D341Med (cell line): Measurements from ENCODE around the gene COPE.
"Not testable (repeated sequence)": the region's sequence is repeated elsewhere in the genome, so short reads cannot be mapped to it uniquely, and the experiment has no call there.

Experiments used
- DNase-seq: peaks from one replicate; pipeline ENCODE4 v3.0.0; 2012; ENCODE audit warnings: low spot score

COPE gene

DNA sequence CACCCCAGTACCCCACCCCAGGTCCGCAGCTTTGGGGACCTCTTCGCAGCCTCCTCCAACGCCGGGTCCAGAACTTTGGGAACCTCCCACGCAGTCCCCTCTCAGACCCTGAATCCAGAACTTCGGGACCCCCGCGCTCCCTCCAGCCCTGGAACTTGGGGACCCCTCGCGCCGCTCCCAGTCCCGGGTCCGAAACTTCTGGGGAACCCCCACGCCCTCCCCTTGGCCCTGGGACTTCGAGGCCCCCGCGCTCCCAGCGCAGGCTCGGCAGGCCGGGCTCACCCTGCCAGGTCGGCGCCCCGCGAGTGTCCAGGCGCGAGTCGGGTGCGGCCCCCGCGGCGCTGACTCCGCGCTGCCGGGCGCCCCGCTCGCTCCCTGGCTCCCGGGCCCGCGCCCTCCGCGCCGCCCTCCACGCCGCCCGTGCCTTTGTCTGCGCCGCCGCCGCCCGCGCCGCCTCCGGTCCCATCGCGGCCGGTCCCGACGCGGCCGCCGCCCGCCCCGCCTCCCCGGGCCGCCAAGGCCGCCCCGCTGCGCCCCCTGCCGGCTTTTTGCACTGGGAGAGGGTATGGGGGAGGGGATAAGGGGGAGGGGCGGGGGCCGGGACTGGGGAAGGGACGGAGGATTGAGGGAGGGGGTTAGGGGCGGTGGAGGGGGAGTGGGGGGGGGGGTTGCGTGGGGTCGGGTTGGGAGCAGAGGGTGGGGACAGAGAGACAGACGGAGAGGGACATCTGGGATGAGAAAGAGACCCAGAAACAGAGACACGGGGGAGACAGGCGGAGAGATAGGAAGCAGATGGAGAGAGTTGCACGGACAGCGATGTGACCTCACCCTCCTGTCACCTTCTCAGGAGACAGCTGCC lies 21.8 kb upstream of the COPE start, which contains the start of gene HOMER3:
TSS of gene HOMER3 (minus strand) at position 449 of the 859 bp plus-strand sequence. CDS start 2,235 bp downstream, outside the sequence.
- DNase-seq: peak; percentile 96

DNA sequence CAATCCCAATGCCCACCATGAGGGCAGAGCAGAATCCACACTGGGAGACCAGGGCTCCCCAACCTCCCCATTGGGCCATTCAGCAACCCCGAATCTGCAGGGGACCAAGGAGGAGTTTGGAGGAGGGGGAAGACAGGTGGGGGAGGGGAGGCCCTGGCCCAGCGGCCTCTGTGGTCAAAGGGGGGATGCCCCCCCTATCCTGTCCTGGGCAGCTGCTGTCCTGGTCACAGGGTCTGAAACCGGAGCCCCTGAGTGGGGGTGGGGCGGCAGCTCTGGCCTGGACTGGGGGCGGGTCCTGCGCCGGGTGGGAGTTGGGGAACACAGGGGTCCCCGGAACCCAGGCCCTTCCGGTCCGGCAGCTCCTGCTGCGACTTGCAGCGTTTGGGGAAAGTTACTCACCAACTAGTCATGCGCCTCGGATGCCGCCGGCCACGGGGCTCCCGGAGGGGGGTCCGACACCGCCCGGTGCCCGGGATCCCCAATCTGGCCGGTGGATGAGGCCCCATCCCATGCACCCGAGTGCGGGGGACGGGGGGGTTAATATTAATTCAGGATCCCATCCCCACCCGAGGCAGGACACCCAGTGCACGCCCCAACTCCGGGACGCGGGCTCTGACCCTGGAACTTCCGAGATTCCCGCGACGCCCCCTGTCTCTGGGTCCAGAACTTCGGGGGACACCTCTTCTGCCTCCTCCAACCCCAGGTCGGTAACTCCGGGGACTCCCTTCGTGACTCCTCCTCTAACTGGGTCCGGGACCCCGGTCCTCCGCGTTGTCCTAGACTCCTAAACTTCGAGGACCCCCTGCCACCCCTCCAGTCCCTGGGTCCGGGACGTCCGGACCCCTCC lies 21.0 kb upstream of the COPE start:
- no peak for DNase-seq

DNA sequence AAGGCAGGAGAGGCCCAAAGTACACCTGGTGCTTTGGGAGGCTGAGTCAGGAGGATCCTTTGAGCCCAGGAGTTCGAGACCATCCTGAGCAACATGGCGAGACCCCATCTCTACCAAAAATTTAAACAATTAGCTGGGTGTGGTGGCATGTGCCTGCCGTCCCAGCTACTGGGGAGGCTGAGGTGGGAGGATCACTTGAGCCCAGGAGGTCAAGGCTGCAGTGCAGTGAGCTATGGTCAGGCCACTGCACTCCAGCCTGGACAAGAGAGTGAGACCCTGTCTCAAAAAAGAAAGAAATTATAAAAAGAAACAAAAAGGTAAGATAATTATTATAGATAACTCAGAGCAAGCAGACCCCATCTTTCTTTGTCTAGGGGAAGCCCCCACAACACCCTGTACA lies 20.0 kb upstream of the COPE start:
- DNase-seq: no peak

DNA sequence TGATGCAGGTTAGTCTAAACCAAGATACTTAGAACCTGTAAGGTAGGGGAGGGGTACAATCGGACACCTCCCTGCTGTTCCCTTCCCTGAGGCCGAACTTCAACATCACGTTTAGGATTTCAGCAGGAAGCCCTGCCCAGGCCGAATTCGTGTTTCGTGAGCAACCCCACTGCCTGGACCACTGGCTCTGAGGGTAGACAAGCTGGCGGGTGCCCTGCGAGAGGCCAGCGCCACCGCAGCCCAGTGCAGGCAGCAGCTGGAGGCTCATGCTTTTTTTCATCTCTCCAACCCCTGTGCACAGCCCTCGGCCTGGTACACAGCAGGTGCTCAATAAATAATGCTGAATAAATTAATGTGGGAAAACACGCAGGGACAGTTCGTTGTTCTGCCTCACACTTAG lies 14.1 kb upstream of the COPE start:
- DNase-seq: no peak

DNA sequence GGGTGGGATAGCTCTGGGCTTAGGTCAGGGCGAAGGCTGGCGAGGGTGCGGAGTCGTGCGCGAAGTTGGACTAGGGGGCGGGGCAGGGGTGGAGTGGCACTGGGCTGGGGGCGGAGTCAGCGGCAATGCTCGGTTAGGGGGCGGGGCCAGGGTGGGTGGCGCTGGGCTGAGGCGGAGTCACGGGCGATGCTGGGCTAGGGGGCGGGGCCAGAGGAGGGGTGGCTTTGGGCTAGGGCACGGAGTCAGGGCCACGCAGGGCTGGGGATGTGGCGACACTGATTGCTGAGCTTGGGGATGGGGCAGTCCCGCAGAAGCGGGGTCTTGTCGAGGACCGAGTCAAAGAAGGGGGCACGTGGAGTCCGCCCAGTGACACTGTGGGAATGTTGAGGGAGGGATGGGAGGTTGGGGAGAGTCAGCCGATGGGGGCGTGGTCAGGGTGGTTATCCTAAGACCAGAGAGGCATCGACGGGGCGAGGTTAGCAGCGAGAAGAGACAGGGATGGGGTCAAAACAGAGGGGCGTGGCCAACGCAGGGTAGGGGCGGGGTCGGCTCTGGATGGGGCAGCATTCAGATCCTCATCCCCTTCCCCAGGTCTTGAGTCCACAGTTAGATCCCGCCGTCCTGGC lies 13.1 kb upstream of the COPE start:
- peak; percentile 82 for DNase-seq

DNA sequence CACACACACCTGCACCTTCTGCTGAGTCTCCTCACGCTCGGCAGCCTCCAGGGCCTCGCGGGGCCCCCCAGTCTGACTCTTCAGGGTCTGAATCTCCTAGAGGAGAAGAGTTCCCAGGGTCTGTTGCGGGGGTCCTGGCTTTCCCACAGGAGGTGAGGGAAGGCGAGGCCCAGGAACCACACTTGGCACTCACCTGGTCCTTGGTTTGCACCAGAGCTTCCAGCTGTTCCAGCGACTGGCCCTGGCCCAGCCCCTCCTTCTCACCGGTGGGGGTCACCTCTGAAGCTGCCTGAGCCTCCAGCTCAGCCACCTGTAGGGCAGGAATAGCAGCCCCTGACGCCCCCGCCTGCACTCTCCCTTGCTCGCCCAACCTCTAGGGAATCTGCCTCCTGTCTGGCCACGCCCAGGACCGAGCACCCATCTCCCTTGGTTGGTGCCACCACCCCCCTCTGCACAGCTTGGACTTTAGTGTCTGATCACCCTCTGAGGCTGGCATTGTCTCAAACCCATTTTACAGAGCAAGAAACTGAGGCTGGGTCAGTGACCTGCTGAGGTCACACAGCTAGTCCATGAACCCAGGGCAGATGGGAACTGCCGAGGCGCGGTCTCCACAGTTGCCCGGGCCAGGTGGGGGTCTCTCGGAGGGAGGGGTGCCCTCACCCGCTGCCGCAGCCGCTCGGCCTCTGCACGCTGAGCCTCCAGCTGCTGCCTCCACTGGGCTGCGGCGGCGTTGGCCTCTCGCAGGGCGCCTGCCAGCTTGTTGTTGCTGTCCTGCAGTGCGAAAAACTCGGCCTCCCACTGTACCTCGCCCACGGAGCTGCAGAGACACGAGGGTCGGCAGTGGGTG lies 12.4 kb upstream of the COPE start:
- no peak for DNase-seq

DNA sequence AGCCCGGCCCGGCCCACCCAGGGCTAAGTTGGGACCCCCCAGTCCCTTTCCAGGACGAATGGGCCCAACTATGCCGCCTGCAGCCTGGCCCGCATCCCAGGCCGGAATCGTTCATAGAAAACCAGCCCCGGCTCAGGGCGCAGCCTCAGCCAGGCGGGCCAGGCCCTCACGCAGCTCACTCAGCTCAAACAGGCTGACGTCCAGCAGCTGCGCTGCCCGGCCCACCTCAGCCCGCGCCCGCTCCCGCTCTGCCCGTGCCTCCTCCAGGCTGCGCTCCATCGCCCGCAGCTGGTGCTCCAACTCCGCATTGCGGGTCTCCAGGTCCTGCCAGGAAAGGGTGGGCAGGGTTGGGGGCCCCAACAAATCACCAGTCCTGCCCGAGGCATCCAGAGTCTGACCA lies 10.1 kb upstream of the COPE start:
- no peak for DNase-seq

DNA sequence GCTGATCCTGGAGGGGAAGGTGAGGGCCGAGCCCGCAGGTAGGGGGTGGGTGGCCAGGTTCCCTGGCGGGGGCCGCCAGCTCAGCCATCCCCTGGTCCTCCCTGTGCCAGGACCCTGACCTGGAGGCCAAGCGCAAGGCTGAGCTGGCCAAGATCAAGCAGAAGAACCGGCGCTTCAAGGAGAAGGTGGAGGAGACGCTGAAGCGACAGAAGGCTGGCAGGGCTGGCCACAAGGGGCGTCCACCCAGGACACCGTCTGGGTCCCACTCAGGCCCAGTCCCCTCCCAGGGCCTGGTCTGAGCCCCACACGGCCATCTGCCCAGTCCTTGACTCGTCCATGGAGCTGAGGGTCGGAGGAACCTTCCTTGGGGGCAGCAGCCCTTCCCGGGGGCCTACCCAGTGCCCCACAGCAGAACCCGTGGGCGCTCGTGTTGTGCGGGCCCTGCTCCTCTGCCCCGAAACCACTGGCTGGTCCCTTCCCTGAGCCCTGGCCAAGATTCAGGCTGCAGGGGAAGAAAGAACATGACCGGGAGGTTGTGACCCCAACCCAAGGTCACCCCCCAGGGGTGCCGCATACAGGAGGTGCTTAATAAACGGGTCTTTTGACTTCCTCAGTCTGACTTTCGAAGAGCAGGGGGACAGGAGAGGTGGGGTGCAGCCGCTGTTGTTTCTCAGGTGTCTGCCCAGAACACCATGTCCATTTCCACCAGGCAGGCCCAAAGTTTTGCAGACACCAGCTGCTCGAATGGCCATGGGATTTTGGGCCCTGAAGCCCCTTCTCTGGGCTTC lies 9.0 kb upstream of the COPE start:
- no peak for DNase-seq

DNA sequence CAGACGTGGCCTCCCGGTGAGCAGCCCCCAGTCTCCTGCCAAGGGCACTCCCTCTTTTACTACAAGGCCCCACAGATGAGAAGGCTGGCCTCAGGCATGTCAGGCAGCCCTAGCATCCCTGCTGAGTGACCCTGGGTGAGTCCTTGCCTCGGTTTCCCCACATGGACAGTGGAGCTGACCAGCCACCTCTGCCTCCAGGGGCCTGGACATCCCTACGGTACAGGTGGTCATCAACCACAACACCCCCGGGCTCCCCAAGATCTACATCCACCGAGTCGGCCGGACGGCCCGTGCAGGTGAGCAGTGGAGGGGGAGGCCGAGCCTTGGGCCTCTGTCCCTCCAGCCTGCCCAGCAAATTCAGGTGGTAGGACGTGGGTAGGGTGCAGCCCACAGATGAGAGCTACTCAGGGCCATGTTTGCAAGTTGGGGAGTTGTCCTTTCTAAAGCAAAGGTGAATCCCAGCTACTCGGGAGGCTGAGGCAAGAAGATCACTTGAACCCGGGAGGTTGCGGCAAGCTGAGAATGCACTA lies 5.6 kb upstream of the COPE start:
- no peak for DNase-seq

DNA sequence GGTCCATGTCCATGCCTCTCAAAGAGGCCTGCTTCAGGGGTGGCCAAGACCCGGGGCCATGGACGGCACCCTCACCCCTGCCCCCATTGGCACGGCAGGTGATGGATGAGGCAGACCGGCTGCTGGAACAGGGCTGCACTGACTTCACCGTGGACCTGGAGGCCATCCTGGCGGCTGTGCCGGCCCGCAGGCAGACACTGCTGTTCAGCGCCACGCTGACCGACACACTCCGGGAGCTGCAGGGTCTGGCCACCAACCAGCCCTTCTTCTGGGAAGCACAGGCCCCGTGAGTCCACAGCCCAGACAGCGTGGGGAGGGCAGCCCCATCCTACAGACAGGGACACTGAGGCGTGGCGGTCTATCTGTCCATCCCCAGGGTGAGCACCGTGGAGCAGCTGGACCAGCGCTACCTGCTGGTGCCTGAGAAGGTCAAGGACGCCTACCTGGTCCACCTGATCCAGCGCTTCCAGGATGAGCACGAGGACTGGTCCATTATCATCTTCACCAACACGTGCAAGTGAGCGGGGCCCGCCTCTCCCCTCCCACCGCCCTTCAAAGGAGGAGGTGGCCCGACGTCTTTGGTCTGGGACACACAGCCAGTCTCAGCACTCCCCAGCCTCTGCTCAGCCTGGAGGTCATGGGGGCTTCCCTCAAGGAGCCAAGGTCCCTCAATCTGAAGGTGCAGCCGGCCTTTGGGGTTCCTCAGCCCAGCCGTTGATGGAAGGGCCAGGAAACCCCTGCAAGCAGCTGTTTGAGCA lies 3.2 kb upstream of the COPE start:
- no peak for DNase-seq

DNA sequence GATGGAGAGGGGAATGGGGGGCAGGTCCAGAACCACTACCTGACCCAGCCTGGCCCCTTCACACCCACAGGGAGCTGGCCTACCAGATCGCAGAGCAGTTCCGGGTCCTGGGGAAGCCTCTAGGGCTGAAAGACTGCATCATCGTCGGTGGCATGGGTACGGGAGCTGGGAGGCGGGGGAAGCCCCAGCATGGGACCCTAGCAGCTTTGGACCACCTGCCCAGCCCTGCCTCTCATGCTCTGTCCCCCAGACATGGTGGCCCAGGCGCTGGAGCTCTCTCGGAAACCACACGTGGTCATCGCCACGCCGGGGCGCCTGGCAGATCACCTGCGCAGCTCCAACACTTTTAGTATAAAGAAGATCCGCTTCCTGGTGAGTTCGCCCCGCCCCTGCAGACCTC lies 2.4 kb upstream of the COPE start:
- DNase-seq: no peak

DNA sequence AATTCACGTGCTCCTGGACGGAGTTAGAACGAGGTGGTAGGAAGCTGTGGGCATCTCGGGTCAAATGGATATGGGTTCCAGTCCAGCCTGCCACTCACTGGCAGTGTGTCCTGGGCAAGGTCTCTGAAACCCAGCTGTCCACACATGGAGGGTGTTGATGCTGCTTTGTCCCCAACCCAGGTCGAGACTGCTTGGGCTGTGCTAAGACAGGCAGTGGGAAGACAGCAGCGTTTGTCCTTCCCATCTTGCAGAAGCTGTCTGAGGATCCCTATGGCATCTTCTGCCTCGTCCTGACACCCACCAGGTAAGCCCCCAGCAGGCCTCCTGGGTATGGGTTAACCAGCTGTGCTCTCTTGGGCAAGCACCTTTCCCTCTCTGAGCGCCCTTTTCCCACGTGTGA lies 1.2 kb upstream of the COPE start:
- no peak for DNase-seq

DNA sequence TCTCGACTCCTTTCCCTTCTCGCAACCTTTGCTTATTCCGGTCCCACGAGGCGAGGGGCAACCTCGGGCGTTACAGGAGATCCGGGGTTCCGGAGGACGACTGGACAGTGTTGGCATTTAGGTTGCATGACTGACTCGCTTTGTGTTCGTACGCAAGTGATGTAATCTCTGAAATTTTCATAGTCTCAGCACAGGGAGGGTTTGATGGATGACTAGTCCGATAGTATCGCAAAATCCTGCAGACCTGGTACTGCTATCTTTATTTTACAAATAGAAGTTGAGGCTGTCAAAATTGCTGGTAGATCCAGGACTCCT lies 670 bp upstream of the COPE start:
- DNase-seq: no peak

DNA sequence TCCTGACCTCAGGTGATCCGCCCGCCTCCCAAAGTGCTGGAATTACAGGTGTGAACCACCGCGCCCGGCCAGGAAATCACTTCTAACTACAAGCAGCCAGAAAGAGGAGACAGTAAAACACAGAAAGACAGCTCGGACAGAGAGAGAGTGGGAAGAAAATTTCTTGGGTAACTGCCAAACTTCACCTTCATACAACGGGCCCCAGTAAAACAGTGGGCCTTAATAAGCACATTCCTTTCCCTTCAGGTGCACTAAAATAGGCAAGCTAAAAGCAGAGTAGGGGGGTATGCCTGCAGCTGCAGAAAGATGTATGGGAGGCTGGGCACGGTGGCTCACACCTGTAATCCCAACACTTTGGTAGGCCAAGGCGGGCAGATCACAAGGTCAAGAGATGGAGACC lies 1.6 kb downstream of the COPE start:
- DNase-seq: not testable (repeated sequence)

DNA sequence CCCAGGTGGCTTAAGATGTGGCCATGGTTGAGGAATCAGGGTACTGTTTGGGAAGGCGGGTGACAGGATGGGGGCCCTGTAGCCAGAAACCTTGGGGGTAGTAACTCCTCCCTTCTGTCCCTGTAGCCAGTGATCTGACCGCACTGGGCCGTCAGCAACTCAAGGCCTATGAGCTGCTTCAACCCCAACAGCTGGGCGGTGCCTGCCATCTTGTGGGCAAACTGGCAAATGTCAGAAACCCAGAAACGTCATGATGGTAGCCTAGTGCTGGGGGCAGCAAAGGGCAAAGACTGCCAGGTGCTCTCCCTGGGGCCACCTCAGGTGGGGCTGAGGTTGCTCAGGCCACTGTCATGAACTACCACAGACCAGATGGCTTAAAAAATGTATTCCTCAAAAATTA lies 3.5 kb downstream of the COPE start:
- DNase-seq: peak; percentile 83

DNA sequence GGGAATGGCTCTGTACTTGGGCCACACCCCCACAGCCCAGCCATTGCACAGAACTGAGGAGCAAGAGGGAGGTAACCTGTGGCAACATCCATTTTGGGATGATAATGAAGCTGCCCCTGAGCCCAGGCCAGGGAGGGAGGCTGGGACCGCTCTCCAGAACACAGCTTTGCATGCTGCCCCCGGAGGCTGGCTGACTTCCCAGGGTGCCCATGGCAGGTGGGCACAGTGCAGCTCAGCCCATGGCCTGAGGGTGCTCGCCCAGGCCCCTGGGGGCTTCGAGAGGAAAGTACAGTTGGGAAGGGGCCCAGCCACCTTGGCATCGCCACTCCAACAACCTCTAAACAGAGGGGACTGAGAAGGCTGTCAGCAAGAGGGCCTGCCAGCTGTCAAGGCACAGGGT lies 5.7 kb downstream of the COPE start:
- no peak for DNase-seq

DNA sequence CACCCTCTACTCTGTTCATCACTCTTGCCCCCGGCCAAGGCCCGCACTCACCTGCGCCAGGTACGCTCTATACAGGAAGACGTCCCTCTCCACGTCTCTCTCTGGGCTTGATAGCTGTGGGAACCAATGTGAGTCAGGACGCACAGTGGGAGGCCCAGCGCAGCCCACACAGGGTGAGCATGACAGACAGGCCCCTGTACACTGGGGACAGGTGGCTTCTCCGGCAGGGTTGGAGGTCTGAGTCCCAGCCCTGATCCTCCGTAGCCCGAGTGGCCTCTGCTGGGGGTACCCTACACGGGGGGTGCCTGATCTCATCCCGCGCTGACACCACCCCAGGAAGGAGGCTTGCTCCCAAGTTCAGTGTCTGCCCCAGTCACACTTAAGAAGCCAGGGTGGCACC lies 6.3 kb downstream of the COPE start:
- DNase-seq: no peak

DNA sequence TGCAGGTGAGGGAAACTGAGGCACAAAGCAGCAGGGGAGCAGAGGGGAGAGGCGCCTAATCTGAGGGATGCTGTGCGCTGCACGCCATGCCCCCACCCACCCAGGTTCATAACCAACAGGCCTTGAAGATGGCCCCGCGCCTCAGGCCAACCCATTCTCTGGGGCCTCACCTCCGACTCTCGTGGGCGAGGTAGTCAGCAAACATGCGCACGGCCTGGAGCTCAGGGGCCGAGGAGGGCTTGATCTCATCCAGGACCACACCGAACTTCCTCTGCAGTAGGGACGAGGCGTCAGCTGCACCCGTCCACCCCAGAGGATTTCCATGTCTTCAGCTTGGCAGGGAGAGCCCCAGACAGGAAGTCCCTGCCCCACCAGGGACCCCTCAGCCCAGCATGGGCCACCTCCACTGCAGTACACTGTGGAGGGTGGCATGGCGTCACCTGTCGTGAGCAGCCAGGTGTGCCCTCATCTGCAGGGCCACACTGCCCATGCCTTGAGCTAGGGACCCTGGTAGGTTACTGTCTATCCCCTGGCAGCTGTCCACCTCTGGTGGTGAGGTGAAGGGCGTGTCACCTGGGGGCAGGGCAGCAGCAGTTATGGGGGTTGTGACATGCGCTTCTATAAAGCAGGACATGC lies 8.3 kb downstream of the COPE start:
- DNase-seq: no peak

DNA sequence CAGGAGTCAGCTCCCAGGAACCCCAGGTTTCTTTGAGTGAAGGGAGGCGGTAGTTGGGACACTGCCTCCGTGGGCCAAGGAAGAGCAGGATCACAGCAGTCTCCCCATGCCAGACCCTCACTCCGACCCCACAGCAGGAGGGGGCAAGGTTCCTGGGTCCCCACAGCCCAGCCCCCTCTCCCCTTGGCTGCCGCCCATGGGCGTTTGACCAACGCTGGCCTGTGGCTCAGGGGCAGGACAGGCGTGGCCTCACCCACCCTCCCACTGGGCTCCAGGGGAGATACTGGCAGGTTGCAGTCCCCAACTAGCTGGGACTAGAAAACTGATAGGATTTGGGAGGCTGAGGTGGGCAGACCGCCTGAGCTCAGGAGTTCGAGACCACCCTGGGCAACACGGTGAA lies 9.2 kb downstream of the COPE start:
- no peak for DNase-seq
